SK-N-MC (cell line): ENCODE results near the gene CYB561D2.

ENCODE experiments used
- DNase-seq: peaks from one replicate; pipeline ENCODE4 v3.0.0-alpha.2; 2011; ENCODE audit warnings: low read depth, low spot score
- H3K27ac ChIP-seq: fragments of 200-600 bp; sonication (generic); 2 replicates; pipeline ENCODE4 v1.5.1; 2016; ENCODE audit warnings: mixed run types
- H3K36me3 ChIP-seq: fragments of 200-600 bp; sonication (generic); 2 replicates; pipeline ENCODE4 v1.6.1; 2017; ENCODE audit warnings: antibody characterized with exemption, low read length, mixed read lengths; ENCODE audit not compliant: insufficient read depth
- H3K4me3 ChIP-seq: fragments of 200-600 bp; sonication (generic); 2 replicates; pipeline ENCODE4 v1.5.1; 2016
- H3K9ac ChIP-seq: fragments of 200-600 bp; sonication (generic); 2 replicates; pipeline ENCODE4 v1.8.0; 2017; ENCODE audit warnings: mixed run types, mixed read lengths; ENCODE audit not compliant: insufficient read length
- H3K9me3 ChIP-seq: fragments of 200-600 bp; sonication (generic); 2 replicates; pipeline ENCODE4 v1.6.1; 2017; ENCODE audit warnings: low read depth, mild to moderate bottlenecking, antibody characterized with exemption, low read length, moderate library complexity, mixed read lengths
- EZH2 ChIP-seq: fragments of 200-600 bp; sonication (generic); IDR thresholded peaks from one replicate; pipeline ENCODE4 v1.6.1; 2017; ENCODE audit warnings: antibody characterized with exemption
- FOXP2 ChIP-seq: optimal IDR thresholded peaks from 2 replicates; pipeline ENCODE3; 2011; ENCODE audit warnings: mild to moderate bottlenecking, moderate library complexity; ENCODE audit not compliant: insufficient read depth; ENCODE audit errors: extremely low read length, control extremely low read depth
- POLR2AphosphoS5 ChIP-seq: IDR thresholded peaks from 2 replicates; pipeline ENCODE4 v1.6.1; 2012; ENCODE audit warnings: mild to moderate bottlenecking, low read depth, low read length, borderline replicate concordance

Gene CYB561D2

GRCh38 chr3:50354186-50354764 is 3.6 kb downstream of the CYB561D2 start:
- Histone ChIP-seq H3K27ac (no peak overlapping the region), H3K4me3 (no peak overlapping the region), H3K9me3 (no peaks in the 10 kb centered on the region), H3K36me3 (no peaks in the 10 kb centered on the region; the same call in 1 of the 2 replicates), H3K9ac (no peak overlapping the region)
- TF ChIP-seq EZH2, result no peak
- no peak for TF ChIP-seq POLR2AphosphoS5
- TF ChIP-seq FOXP2, result no peak
- no peak for DNase-seq

- Histone ChIP-seq H3K9me3 (no peaks in the 10 kb centered on the region), H3K27ac (no peak overlapping the region), H3K36me3 (no peaks in the 10 kb centered on the region; the same call in 1 of the 2 replicates), H3K9ac (no peak overlapping the region), H3K4me3 (no peak overlapping the region)
- DNase-seq, result no peak
- no peak for TF ChIP-seq POLR2AphosphoS5
- TF ChIP-seq FOXP2, result no peak
- TF ChIP-seq EZH2, result no peak
These were observed 4.2 kb downstream of the CYB561D2 start for GRCh38 chr3:50354850-50355249.

- H3K9me3 ChIP-seq, result no peaks in the 10 kb centered on the region
- H3K4me3 ChIP-seq, result no peak overlapping the region
- no peak overlapping the region for H3K9ac ChIP-seq
- no peak overlapping the region for H3K27ac ChIP-seq
- TF ChIP-seq EZH2, result no peak
- TF ChIP-seq FOXP2, result no peak
- no peak for DNase-seq
- no peaks in the 10 kb centered on the region; the same call in 1 of the 2 replicates for H3K36me3 ChIP-seq
These were observed 5.3 kb downstream of the CYB561D2 start for GRCh38 chr3:50355829-50356552.

GRCh38 chr3:50356553-50356952 is 5.9 kb downstream of the CYB561D2 start:
- no peak overlapping the region for H3K4me3 ChIP-seq

GRCh38 chr3:50357481-50357880 is 6.8 kb downstream of the CYB561D2 start:
- TF ChIP-seq POLR2AphosphoS5 (no peak), FOXP2 (no peak), EZH2 (no peak)
- Histone ChIP-seq H3K4me3 (peak overlapping the region; percentile 78), H3K9ac (peak overlapping the region; percentile 83), H3K36me3 (no peaks in the 10 kb centered on the region; the same call in 1 of the 2 replicates), H3K9me3 (no peaks in the 10 kb centered on the region), H3K27ac (no peak overlapping the region)
- DNase-seq, result no peak

More at GRCh38 chr3:50356553-50356952, 5.9 kb downstream of the CYB561D2 start:
- H3K9me3 ChIP-seq, result no peaks in the 10 kb centered on the region
- H3K9ac ChIP-seq, result no peak overlapping the region
- H3K36me3 ChIP-seq, result no peaks in the 10 kb centered on the region; the same call in 1 of the 2 replicates
- no peak overlapping the region for H3K27ac ChIP-seq
- DNase-seq, result no peak
- TF ChIP-seq POLR2AphosphoS5, result no peak
- no peak for TF ChIP-seq FOXP2
- TF ChIP-seq EZH2, result no peak

- Histone ChIP-seq H3K36me3 (no peaks in the 10 kb centered on the region; the same call in 1 of the 2 replicates), H3K4me3 (peak overlapping the region; percentile 78), H3K9me3 (no peaks in the 10 kb centered on the region), H3K9ac (peak overlapping the region; percentile 83), H3K27ac (no peak overlapping the region)
- DNase-seq, result no peak
- no peak for TF ChIP-seq EZH2
- TF ChIP-seq POLR2AphosphoS5, result no peak
- TF ChIP-seq FOXP2, result no peak
These were observed 7.8 kb downstream of the CYB561D2 start for GRCh38 chr3:50358355-50358910.

GRCh38 chr3:50358911-50359759 is 8.5 kb downstream of the CYB561D2 start, which contains the start of gene TMEM115:
TMEM115 (minus strand) TSS chr3:50359521; CDS start chr3:50359063, 458 bp downstream.
- Histone ChIP-seq H3K9me3 (no peaks in the 10 kb centered on the region), H3K4me3 (peak within 1 kb of the TSS; percentile 78), H3K27ac (no peak within 1 kb of the TSS), H3K9ac (peak within 1 kb of the TSS; percentile 83), H3K36me3 (no peaks in the 10 kb centered on the region)
- TF ChIP-seq POLR2AphosphoS5 (peak; percentile 81), FOXP2 (no peak)
- peak; percentile 83 for DNase-seq

- no peak overlapping the region for H3K9ac ChIP-seq
These were observed 9.1 kb downstream of the CYB561D2 start for GRCh38 chr3:50359760-50360110.

More at GRCh38 chr3:50359760-50360110, 9.1 kb downstream of the CYB561D2 start:
- no peak for DNase-seq
- H3K4me3 ChIP-seq, result peak overlapping the region; percentile 48
- H3K9me3 ChIP-seq, result no peaks in the 10 kb centered on the region
- TF ChIP-seq EZH2 (no peak), FOXP2 (no peak), POLR2AphosphoS5 (no peak)
- H3K36me3 ChIP-seq, result no peaks in the 10 kb centered on the region
- no peak overlapping the region for H3K27ac ChIP-seq
